HG03558 (cell line): ENCODE measurements around the gene LHPP.
"Not testable (repeated sequence)": the region's sequence is repeated elsewhere in the genome, so short reads cannot be mapped to it uniquely, and the experiment has no call there.

ENCODE experiments used
- ATAC-seq: cut with Tn5 transposase; IDR thresholded peaks from one replicate; pipeline ENCODE4 v1.9.1; 2021; ENCODE audit warnings: moderate number of reproducible peaks; ENCODE audit not compliant: unreplicated experiment; ENCODE audit errors: extremely low read depth

Gene LHPP

GRCh38 chr10:124600051-124600880 is 138.6 kb downstream of the LHPP start:
- no peak for ATAC-seq

DNA sequence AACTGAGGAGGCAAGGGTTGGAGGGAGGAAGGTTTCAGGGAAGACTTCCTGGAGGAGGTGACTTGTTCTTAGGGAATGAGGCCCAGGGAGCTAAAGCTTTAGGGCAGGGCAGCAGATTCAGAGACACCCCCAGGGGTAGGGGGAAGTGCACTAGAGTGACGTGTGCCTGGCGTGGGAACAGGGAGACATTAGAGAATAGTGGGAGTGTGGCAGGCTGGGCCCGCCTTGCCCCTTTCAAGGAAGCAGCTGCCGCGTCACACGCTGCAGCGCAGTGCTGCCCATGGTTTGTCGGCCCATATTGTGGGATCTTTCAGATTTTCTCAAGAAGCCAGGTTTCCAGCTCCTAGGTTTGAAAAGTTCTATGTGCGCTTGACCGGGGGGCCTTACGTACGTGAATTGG is 139.4 kb downstream of the LHPP start:
- no peak for ATAC-seq

GRCh38 chr10:124601431-124602120 is 140.0 kb downstream of the LHPP start:
- ATAC-seq = no peak

DNA sequence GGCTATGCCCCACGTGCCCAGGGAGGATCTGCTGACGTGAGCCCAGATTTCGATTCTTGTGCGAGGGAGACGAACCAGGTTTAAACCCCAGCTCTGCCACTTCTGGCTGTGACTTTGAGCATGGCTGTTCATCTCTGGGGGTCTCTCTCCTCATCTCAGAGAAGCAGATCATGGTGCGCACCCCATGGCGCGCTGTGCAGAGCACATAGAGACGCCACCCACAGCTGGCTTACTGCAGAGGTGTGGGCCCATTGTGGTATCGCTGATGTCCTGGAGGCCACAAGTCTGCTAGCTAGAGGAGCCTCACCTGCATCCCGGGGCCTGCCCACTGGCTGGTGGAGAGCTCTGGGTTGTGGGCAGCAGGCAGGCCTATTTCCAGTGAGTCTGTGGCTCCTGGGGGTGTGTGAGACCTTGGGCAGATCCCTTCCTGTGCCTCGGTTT is 140.5 kb downstream of the LHPP start:
- ATAC-seq = no peak

DNA sequence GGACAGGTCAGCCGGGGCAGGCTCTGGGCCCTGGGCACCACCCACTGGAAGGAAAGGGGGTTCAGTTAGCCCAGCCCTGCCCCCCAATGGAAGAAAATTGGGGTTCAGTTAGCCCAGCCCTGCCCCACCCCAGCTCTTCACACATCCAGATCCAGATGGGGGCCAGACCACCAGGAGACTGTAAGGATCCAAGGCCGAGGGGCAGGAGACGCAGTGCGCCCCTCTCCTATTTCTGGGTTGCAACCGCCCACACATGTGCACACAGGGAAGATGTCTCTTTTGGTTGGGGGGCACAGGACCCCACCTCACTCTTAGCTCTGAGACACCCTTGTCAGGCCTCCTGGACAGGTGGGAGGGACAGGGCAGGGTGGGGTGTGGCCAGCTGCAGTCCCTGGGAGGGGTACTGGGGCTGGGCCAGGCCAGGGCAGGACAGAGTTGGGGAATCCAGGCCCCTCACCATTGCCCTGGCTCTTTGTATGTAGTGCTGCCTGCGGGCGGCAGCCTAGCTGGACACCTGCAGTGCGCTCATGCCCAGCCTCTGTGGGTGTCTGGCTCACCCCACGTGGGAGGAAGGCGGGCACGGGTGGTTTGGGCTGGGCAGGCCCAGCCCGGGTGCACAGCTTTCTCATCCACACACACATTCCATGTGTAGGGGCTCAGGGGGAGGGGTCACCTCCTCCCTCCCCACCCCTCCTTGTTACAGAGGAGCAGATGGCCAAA is 141.2 kb downstream of the LHPP start:
- no peak for ATAC-seq

DNA sequence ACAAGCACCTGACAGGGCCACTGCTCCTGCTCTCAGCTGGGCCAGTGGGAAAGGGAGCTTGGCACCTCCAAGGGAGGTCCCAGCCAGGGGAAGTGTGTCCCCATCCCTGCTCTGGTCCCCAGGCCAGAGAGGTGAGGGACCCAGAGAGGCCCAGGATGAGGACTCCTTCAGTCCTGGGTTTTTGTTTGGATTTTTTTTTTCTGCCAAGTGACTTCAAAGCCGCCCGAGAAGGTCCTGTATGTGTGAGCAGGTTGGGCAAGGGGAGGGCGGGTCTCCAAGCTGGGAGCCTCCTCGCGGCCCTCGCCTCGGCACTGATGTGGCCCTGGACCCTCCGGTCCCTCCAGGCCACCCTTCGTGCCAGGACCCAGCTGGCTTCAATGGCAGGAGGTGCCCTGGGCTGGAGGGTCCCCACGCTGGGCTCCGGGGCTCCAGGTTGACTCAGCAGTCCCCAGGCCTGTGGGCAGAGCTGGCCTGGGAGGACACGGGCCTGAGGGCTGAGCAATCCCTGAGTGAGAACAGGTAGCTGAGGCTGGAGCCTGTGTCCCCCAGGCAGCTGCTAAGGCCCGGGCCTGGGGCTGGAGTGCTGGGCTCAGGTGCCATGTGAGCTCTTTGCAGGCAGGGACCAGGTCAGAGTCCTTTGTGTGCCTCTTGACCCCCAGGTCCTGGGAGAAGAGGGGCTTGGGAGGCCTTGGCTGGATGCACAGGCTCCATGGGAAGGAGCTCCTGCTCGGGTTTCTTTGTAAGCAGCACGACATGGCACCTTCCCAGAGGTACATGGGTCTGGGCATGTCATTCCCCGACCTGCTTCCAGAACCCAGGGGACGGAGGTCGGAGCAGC is 142.0 kb downstream of the LHPP start:
- no peak for ATAC-seq

GRCh38 chr10:124604214-124605000 is 142.8 kb downstream of the LHPP start:
- ATAC-seq = no peak

GRCh38 chr10:124605001-124605370 is 143.4 kb downstream of the LHPP start:
- no peak for ATAC-seq

GRCh38 chr10:124605481-124605855 is 143.8 kb downstream of the LHPP start:
- no peak for ATAC-seq

GRCh38 chr10:124605856-124606812 is 144.5 kb downstream of the LHPP start:
- no peak for ATAC-seq

DNA sequence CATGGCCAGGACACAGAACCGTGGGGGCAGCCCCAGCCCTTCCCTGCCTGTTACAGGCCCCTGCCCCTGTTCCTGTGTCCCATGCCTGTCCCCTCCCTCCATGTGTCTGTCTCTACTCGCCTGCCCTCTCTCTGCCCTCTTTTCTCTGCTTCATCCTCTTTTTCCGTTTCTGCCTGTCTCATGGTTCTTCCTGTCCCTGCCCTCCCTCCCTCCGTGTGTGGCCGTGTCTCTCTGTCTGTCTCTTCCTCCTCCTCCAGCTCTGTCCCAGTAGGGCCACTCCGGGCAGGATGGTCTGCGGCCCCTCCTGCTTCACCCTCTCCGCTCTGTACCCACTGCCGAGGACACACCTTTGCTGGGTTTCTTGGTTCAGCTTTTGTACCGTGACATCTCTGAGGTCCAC is 145.2 kb downstream of the LHPP start:
- no peak for ATAC-seq

- ATAC-seq = no peak
Observed at GRCh38 chr10:124607693-124608092, 146.1 kb downstream of the LHPP start.

GRCh38 chr10:124608093-124608721 is 146.6 kb downstream of the LHPP start:
- no peak for ATAC-seq

DNA sequence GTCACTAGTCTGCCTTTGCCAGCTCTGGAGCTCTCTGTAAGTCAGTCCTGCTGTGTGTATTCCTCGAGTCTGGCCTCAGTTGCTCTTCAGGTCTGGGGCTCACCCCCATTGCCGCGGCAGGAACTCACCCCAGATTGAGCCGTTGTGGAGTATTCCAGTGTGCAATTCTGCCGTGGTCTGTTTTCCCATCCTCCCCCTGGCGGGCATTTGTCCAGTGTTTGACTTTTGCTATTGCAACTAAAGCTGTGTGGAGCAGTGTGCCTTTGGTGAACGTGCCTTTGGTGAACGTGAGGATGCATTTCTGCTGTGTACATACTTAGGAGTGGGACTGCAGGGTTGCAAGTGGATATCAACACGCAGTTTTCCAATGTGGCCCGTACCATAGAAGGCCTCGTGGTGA is 148.1 kb downstream of the LHPP start:
- no peak for ATAC-seq

- not testable (repeated sequence) for ATAC-seq
Observed at GRCh38 chr10:124610186-124610585, 148.6 kb downstream of the LHPP start.

DNA sequence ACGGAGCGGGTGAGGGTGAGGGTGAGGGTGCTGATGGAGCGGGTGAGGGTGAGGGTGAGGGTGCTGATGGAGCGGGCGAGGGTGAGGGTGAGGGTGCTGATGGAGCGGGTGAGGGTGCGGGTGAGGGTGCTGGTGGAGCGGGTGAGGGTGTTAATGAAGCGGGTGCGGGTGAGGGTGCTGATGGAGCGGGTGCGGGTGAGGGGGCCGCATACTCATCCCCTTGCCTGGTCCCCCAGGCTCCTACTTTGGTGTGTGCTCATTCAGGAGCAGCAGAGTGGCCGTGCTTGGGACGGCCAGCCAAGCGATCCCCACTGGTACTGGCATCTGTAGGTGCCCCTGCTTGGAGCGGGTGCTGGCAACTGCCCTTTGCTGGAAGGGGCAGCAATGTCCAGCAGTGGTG is 149.2 kb downstream of the LHPP start:
- ATAC-seq = not testable (repeated sequence)

DNA sequence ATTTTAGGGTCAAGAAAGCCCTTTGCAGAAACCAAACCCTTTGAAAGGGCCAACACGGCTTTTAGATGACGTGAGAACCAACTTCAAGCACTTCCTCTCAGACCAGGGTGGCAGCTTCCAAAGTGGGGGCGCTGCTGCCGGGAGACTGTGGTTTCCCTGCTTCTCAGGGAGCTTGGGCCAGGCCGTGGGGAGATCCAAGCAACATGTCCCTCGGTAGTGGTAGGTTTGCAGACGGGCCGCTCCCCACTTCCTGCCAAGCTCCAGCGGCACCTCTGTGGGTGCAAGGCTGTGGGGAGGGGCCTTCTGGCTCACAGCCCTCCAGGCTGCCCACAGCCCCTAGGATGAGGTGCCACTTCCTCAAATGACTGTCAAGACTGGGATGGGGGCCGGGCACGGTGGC is 150.1 kb downstream of the LHPP start:
- no peak for ATAC-seq
